Activated gamma-delta T cell treated with Interleukin-2 at 50 U/mL for 16 hours (primary cell): ENCODE results near the gene TBC1D14.

Source experiments
- DNase-seq: peaks from one replicate; pipeline ENCODE4 v3.0.0-alpha.2; 2020

TBC1D14 gene

DNA sequence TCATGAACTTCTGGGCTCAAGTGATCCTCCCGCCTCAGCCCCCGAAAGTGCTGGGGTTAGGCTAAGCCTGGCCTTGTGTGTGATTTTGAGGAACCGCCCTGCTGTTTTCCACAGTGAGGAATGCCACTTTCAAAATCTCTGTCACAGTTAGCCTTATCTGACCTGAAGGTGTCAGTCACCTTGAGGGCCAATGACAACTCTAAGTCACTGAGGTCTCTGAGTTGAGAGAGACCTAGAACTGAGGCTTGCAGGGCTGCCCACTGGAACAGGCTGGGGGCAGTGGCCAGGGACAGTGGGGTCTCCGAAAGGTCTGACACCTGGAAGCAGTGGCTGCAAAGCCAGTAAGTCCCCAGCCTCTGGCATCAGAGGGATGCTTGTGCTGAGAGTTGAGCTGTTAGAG is 139.7 kb downstream of the TBC1D14 start:
- DNase-seq = no peak

- DNase-seq = no peak
Measured at GRCh38 chr4:7049739-7050138, 140.1 kb downstream of the TBC1D14 start.

DNA sequence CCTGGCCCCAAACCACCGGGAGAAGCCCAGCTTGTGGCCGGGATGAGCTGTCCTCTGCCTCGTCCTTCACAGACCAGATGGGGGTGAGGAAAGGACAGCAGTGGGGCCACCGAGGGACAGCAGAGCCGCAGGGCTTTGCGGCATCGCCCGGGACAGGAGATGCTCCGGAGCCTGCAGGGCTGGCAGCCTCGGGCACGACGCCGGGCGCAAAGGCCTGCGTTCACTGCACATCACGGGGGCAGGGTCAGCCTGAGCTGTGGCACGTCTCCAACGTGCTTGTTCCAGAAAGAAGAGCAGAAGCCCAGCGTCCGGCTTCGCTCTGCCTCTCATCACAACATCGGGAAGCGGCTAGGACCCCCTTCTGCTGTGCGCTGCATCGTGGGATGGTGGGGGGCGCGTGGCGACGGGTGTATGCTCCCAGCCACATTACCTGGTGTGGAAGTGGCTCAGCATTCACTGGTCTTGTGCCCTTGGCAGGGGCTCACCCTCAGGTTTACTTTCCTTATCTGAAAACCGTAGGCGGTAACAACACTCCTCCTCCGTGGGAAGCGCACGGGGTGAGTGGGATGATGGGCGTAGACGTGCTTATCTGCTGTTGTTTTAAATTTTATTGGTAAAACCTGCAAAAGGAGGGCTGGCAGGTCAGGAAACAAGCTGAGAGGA is 141.0 kb downstream of the TBC1D14 start:
- no peak for DNase-seq

DNA sequence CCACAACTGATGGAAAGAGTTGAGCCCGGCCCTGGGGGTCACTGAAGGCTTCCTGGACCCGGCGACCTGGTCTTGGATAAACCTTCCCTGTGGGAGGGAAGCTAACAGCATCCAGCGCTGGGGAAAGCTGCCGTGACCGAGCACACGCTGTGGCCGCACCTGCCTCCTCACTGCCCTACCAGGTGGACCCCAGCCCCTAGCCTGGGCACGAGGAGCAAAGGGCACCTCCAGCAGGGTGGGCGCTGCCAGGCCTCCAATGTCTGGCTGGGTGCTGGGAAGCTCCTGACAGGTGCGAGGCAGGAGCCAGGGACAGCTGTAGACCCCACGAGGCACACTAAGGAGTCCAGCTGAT is 141.5 kb downstream of the TBC1D14 start:
- DNase-seq = no peak

DNA sequence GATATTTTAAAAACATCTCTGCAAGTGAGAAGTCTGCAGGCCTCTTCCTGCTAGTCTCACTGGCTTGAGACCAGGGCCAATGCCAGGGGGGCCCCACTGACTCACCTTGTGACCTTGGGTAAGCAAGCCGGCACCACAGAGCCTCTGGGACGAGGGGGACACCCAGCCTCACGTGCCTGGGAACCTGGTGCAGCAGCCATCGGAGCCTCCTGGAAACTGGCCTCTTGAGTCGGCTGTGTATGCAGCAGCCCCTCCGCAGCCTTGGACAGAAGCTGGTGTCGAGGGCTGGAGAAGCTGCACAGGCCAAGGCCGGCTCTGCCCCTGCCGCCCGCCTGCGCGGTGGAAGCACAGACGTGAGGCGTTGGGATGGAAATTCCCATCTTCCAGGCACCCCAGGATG is 142.3 kb downstream of the TBC1D14 start:
- DNase-seq = no peak

DNA sequence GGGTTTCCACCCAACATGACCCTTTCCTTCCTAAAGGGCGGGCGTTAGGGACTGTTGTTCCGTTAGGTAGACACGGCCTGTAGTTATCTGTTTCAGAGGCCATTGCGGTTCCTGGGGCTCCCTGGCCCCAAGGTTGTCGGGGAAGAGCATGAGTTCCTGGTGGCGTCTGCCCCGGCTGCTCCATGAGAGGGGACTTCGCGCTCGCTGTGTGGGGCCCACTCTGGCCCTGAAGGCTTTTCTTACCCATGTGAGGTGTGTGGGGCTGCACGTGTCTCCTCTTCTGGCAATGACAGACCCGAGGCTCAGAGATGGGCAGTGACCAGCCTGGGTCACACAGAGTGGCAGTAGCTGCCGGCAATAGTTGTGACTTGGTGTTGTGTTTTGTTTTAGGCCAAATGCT is 142.7 kb downstream of the TBC1D14 start:
- DNase-seq = no peak

- DNase-seq = no peak
Measured at GRCh38 chr4:7052923-7053715, 143.5 kb downstream of the TBC1D14 start.

DNA sequence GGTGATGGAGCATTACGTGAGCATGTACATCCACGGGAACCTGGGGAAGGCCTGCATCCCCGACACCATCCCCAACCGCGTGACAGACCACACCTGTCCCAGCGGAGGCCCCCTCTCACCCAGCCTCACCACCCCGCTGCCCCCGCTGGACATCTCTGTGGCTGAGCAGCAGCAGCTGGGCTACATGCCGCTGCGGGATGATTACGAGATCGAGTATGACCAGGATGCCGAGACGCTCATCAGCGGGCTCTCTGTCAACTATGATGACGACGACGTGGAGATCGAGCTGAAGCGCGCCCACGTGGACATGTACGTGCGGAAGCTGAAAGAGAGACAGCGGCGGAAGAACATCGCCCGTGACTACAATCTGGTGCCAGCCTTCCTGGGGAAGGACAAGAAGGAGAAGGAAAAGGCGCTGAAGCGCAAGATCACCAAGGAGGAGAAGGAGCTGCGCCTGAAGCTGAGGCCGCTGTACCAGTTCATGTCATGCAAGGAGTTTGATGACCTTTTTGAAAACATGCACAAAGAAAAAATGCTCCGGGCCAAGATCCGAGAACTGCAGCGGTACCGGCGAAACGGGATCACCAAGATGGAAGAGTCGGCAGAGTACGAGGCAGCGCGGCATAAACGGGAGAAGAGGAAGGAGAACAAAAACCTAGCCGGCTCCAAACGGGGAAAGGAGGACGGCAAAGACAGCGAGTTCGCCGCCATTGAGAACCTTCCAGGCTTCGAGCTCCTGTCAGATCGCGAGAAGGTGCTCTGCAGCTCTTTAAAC is 144.7 kb downstream of the TBC1D14 start:
- no peak for DNase-seq

GRCh38 chr4:7055111-7055989 is 145.7 kb downstream of the TBC1D14 start:
- no peak for DNase-seq

GRCh38 chr4:7055990-7056325 is 146.3 kb downstream of the TBC1D14 start:
- no peak for DNase-seq

GRCh38 chr4:7058792-7059191 is 149.2 kb downstream of the TBC1D14 start:
- no peak for DNase-seq

- DNase-seq = no peak
Measured at GRCh38 chr4:7059662-7060061, 150.0 kb downstream of the TBC1D14 start.

DNA sequence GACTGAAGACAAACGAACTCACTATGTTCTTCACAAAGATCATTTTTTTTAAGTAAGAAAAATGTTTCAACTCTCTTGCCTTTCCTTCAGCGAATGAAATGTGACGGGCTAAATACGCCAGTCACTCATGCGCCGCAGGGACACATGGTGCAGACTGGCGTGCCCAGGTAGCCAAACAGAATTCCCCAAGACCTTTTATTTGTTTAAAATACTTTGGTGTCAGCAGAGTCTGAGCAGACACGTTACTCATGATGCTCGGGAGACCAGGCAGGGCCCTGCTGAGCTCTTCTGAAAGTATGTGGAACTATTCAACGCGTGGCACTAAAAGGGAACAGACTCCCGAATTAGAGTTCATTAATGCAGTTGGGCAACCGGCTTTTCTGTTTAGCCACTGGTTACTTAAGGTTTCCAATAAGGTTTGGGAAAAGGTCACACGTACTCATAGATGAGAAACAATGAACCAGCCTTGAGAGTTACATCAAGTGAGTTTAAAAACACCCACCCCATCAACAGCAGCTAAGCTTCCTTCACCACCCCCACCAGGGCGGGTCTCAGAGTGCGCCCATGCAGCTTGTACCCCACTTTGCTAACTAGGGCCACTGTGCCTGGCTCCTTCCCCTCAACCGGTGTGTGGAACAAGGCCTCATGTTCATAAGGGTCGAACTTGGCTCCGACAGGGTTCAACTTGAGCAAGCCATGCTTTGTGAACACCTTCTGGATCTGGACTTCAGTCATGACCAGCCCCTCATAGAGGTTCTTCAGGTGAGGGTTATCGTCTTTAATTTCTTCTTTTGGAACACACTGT is 150.9 kb downstream of the TBC1D14 start:
- DNase-seq = no peak

- no peak for DNase-seq
Measured at GRCh38 chr4:7061815-7062214, 152.2 kb downstream of the TBC1D14 start.

- DNase-seq = no peak
Measured at GRCh38 chr4:7062816-7063215, 153.2 kb downstream of the TBC1D14 start.

DNA sequence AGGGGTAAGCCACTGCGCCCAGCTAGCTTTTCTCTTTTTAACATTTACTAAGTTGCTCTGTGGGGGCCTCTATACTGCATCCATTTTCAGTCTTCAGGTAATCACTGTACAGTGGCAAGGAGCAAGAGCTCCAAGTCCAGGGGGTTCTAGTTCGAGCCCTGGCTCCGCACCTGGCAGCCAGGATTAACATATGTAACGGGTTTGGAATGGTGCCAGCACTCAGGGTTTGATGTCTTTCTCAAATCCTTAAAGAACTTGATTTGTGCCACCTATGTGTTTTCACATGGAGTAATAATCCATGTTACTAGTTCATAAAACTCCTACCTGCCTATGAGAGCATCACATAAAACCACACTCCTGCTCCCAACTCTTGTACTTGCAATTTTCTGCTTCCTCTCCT is 153.7 kb downstream of the TBC1D14 start:
- no peak for DNase-seq

DNA sequence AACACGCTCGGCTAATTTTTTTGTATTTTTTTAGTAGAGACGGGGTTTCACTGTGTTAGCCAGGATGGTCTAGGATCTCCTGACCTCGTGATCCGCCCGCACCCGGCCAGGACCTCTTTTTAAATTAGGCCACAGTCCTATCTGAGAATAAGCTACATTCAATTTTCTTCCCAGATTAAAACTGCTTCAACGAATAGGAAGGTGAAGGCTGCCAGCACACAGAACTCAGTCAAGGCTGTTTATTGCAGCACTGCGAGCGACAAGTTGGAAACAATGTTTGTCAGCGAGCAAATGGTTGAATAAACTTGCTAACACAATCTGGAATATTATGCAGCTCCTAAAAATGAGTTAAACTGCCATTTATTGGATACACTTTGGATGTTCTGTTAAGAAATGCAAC is 156.4 kb downstream of the TBC1D14 start:
- no peak for DNase-seq

- DNase-seq = no peak
Measured at GRCh38 chr4:7066493-7066892, 156.9 kb downstream of the TBC1D14 start.

- no peak for DNase-seq
Measured at GRCh38 chr4:7067126-7067451, 157.5 kb downstream of the TBC1D14 start.

- peak; percentile 100 for DNase-seq
Measured at GRCh38 chr4:7067452-7068278, 158.0 kb downstream of the TBC1D14 start, which contains the start of gene GRPEL1. GRPEL1 (minus strand) TSS chr4:7068064; CDS start chr4:7068032, 32 bp downstream.

- DNase-seq = no peak
Measured at GRCh38 chr4:7068279-7068842, 158.7 kb downstream of the TBC1D14 start.
